NCI-H2227 (cell line): Measurements from ENCODE around the gene GRID1.

Source experiments
- DNase-seq: peaks from one replicate; lab custom pipeline; 2025; ENCODE audit not compliant: unreplicated experiment; lab: John Stamatoyannopoulos, UW

Gene GRID1

DNA sequence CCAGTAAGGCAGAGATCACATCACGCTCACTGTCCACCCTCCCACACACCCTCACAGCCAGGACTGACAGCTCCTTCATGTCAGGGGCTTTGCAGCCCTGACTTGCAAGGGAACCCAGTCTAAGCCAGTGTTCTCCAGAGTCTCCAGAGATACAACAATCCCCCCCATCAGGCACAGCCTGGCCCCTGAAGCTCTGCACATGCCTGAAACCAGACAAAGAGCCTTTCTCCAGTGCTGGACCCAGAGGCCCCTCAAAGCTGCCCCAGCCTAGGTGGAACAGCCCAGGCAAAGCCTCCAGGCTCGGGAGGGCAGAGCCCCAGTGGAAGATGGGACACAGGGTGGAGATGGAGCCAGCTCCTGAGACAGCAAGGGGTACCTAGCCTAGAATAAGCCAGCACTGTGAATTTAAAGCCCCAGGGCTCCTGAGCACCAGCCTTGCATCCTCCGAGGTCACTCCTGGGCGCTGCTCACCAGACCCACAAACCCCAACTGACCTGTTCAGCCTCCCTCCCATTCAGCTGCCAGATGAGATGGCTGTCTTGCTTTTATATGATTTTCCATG, 50.2 kb downstream of the GRID1 start:
- DNase-seq, result no peak

DNA sequence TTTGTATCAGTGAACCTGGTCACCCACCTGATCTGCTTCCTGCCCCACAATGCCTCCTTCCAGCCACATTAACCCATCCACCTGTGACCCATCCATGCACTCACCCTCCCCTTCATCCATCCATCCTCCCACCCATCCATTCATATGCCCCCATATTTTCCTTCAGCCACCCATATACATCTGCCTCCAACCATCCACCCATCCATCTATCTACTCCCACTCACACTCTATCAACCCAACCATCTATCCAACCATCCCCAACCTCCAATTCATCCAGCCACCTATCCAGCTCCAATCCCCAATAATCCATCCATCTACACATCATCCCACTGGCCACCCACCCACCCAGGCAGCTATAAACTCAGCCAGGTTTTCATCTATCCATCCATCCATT, 51.0 kb downstream of the GRID1 start:
- no peak for DNase-seq

DNA sequence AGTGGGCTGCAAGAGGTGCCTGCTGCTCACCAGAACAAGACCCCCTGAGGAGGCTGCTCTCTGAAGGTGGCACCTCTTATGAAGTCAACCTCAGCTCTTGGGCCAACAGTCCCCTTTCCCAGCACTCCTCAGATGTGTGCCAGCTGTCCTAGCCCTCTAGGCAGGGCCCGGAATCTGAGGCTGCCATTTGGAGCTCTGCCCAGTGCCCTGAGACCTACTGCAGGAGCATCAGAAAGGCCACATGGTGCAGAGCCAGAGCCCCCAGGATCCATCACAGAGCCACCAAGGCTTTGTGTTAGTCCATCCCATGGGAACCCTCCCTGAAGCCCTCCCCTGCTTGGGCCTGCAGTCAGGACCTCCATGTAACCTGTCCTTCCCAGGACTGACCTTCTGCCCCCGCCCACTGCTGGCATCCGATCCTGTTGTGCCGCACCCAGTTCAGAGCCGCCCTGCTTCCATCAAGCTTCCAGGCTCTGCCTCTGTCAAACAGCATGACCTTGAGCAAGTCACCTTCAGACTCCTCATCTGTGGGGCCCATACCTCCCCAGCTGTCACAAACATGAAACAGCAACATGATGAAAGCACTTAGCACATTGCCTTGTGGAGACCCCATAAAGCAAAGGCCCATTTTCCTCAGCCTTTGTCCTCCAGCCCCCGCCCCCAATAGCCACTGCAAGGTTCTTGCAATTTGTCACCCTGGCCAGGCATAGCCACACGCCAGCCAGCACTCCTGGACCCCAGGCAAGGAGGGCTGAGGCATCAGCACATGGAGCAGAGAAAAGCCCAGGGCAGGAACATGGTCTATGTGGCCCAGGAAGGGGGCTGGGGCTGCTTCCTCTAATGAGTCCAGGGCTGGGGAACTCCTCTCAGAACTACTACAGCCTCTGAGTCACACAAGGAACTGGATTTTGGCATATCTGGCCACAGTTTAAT, 51.7 kb downstream of the GRID1 start:
- no peak for DNase-seq

DNA sequence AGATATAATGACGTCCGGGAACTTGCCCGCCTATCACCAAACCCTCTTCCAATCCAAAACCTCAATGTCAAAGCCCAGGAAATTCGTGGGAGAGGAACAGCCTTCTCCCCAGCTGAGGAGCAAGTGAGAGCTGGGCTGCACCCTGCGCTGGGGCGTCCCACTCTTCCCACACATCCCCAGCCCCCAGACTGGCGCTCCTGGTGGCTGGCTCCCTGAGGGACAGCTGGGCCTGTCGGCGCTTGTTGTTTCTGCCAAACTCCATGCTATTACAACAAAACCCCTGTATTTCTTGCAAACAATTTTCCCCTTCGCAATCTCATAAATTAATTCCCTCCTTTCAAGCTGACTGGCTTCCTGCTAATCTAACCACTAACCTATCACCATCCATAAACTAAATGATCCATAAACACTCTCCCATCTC, 53.0 kb downstream of the GRID1 start:
- DNase-seq, result no peak

- no peak for DNase-seq
Measured at GRCh38 chr10:86312701-86313270, 53.8 kb downstream of the GRID1 start.

- DNase-seq, result no peak
Measured at GRCh38 chr10:86311906-86312305, 54.7 kb downstream of the GRID1 start.

- DNase-seq, result no peak
Measured at GRCh38 chr10:86311190-86311589, 55.4 kb downstream of the GRID1 start.

DNA sequence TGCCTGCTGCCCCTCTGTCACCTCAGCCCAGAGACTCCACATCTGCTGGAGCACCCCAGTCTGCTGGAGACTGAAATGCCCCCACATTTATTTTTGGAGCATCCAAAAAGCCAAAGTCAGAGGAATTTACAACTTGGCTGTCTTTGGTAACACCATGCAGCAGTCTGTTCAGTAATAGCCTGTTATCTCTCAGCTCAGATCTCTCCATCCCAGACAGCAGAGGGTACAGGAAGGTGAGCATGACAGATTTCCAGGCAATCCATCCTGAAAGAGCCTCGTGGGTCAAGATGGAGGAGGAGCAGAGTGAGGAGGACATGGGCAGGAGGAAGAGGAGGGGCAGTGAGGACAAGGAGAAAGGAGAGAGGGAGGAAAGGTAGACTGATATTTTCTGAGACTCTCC, 55.9 kb downstream of the GRID1 start:
- no peak for DNase-seq

- DNase-seq, result no peak
Measured at GRCh38 chr10:86310291-86310690, 56.3 kb downstream of the GRID1 start.

- DNase-seq, result no peak
Measured at GRCh38 chr10:86308056-86308455, 58.5 kb downstream of the GRID1 start.

DNA sequence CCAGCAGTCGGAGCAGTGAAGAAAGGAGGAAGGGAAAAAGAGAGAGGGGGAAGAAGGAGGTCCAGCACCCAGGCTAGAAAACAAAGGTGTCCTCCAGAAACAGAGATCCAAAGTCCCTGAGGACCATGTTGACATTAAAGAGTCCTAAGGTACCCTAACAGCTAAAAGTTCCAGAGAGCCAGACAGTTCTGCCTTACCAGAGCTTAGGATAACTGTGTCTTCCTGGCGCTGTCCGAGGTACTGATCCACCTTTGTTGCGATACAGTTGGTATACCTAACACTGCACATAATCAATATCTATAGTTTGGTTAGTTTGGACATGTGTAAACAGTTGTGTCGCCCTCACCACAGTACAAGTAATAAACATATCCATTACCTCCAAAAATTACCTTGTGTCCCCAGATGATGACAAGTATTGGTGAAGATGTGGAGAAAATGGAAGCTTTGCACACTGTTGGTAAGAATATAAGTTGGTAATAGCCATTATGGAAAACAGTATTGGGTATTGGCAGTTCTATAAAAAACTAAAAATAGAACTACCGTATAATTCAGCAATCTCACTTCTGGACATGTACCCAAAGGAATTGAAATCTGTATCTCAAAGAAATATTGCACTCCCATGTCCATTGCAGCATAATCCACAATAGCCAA, 59.8 kb downstream of the GRID1 start:
- no peak for DNase-seq

DNA sequence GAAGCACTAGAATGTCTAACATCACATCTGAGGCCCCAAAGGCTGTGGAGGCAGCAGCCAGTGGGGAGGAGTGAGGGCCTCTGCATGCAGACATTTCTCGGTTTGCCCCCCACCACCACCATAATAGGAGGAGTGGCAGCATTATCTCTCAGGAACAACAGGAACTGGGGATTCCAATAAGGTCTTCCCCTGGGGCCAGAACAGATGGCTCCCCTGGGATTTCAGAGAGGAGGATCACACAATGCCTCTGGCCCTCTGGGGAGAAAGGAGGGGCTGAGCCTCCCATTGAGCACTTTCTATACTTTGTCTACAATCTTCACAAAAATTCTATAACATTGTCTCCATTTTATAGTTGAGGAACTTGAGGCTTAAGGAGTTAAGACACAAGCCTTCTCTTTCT, 61.1 kb downstream of the GRID1 start:
- no peak for DNase-seq

- DNase-seq, result no peak
Measured at GRCh38 chr10:86304436-86304835, 62.2 kb downstream of the GRID1 start.

GRCh38 chr10:86303626-86304025, 63.0 kb downstream of the GRID1 start:
- DNase-seq, result no peak

DNA sequence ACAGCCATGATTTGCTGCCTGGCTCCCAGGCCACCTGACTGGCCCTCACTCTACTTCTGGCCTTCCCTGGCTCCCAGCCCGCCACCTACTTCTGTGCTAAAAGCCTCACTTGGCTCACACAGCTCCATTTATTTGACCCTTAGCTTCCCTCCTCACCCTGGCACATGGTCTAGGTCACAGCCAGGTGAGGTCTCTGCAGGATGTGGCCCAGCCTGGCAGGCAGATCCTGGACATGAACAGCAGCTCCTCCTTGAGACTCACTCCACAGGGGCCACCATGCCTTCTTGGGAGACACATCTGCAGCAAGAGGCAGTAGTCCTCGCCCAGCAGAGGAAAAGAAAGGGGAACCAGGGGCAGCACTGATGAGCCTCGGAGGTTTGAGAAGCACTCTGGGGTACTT, 64.6 kb downstream of the GRID1 start:
- DNase-seq, result no peak

DNA sequence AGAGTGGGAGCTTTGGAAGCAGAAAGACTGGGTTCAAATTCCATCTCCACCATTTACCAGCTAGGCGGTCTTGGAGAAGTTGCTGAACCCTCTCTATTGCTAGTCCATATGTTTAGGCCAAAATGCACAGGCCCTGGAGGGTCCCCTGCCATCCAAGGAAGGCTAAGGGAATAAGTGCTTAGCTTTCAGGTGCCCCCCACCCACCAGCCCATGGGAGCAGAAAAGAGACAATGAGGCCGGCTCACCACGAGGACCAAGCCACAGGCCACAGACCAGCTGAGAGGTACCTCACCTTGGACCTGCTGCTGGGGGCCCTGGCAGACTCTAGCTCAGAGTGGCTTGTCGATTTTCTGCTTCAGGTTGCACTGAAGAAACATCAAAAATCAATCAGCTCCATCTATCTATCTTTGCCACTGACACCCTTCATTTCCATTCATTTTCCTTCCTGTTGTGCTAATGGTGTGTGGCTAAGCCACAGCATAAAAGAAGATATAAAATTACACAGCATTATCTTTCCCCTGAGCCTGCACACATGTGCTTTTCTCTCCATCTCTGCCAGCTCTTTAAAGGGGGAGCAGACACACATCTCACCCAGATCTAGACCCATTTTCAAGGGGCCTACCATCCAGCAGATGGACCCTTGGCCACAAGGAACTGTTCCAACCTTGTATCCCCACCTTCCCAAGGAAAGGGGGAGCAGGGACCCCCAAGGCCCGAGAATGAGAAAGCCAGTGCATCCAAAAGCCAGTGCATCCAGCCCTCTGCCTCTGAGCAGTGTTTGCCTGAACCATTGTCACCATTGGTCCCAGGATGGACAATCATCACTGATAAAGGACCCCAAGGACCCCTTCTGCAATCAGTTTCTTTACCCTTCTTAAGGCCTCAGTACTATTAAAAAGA, 65.4 kb downstream of the GRID1 start:
- DNase-seq, result no peak

DNA sequence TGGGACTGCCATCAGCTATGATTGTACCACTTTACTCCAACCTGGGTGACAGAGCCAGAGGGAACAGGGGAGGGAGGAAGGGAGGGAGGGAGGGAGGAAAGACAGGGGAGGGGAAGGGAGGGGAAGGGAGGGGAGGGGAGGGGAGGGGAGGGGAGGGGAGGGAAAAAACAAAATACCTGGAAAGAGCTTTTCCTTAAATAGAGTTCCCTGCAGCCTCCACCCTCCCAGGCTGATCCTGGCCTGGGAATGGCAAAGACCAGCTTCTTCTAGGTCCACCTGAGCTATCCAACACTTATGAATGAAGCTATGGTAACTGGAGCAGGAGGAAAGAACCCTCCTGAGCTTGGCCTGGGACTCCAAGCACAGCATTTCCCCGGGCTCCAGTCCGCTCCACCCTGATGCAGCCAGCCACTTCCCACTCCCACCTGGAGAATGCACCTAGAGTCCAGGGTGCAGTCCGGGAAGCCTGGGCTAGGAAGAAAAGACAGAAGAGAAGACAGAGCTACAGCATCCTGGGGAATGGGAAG, 66.1 kb downstream of the GRID1 start:
- no peak for DNase-seq

DNA sequence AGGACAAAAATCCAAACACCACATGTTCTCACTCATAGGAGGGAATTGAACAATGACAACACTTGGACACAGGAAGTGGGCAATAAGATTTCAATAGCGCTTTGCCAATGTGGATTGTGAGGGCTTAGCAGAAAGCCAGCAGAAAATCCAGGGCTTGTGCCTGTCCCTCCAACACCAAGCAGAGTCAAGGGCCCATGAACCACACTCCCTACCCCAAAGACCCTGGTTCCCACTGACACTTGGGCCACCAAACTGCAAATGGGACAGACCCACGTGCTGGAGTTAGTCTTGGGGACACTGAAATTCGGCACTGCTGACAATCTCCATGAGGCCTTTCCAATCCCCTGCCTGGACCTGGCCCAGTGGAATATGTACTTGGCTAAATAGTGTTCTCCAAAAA, 67.0 kb downstream of the GRID1 start:
- DNase-seq, result no peak

DNA sequence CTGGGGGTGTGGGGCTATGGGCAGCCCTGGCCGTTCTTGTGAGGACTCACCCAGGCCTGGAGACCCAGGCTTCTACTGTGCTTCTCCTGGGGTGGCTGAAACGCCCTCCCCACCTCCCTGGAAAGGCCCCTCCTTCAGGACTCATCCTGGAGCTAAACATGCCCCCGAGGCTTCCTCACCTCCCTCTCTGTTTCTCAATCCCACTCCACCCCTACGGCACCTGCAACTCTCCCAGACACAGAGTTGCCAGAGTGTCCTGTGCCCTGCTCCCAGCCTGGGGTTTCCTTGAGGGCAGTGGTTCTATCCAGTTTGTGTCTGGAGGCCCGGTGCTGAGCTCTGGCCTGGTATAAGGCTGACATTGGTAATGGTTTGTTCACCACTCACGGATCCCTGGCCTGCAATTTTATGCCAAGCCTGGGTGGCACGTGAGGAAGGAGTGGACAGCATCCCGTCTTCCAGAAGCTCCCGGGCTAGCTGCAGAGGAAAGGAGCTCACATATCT, 68.0 kb downstream of the GRID1 start:
- no peak for DNase-seq

GRCh38 chr10:86295791-86296190, 70.8 kb downstream of the GRID1 start:
- no peak for DNase-seq
